ENCODE measurements around the gene OR1K1.
"Not testable (repeated sequence)": the region's sequence is repeated elsewhere in the genome, so short reads cannot be mapped to it uniquely, and the experiment has no call there.

The OR1K1 gene

GRCh38 chr9:122814545-122814944 lies 14.6 kb downstream of the OR1K1 start:
- DNase-seq (ENCODE audit: low spot score), result no peak

- DNase-seq (ENCODE audit: low spot score), result no peak
Measured at GRCh38 chr9:122815544-122815943, 15.6 kb downstream of the OR1K1 start.

GRCh38 chr9:122816163-122816867 lies 16.4 kb downstream of the OR1K1 start:
- DNase-seq (ENCODE audit: low spot score), result no peak

GRCh38 chr9:122819326-122819725 lies 19.4 kb downstream of the OR1K1 start:
- DNase-seq (ENCODE audit: low spot score), result no peak

GRCh38 chr9:122819791-122820489 lies 20.0 kb downstream of the OR1K1 start:
- DNase-seq (ENCODE audit: low spot score), result no peak

GRCh38 chr9:122820490-122820845 lies 20.5 kb downstream of the OR1K1 start:
- no peak for DNase-seq (ENCODE audit: low spot score)

- no peak for DNase-seq (ENCODE audit: low spot score)
Measured at GRCh38 chr9:122821278-122821943, 21.5 kb downstream of the OR1K1 start.

- DNase-seq (ENCODE audit: low spot score), result no peak
Measured at GRCh38 chr9:122822056-122822455, 22.1 kb downstream of the OR1K1 start.

GRCh38 chr9:122822938-122823337 lies 23.0 kb downstream of the OR1K1 start:
- DNase-seq (ENCODE audit: low spot score), result no peak

- DNase-seq (ENCODE audit: low spot score), result no peak
Measured at GRCh38 chr9:122827761-122828093, 27.8 kb downstream of the OR1K1 start.

GRCh38 chr9:122828965-122829284 lies 29.0 kb downstream of the OR1K1 start:
- DNase-seq (ENCODE audit: low spot score), result not testable (repeated sequence)

GRCh38 chr9:122832194-122832593 lies 32.3 kb downstream of the OR1K1 start:
- no peak for DNase-seq (ENCODE audit: low spot score)

GRCh38 chr9:122835313-122835731 lies 35.4 kb downstream of the OR1K1 start:
- no peak for DNase-seq (ENCODE audit: low spot score)

GRCh38 chr9:122837266-122837850 lies 37.4 kb downstream of the OR1K1 start:
- no peak for DNase-seq (ENCODE audit: low spot score)

GRCh38 chr9:122838441-122838840 lies 38.5 kb downstream of the OR1K1 start:
- not testable (repeated sequence) for DNase-seq (ENCODE audit: low spot score)

GRCh38 chr9:122841501-122841900 lies 41.6 kb downstream of the OR1K1 start:
- no peak for DNase-seq (ENCODE audit: low spot score)

- no peak for DNase-seq (ENCODE audit: low spot score)
Measured at GRCh38 chr9:122844137-122844536, 44.2 kb downstream of the OR1K1 start.

GRCh38 chr9:122845116-122845515 lies 45.2 kb downstream of the OR1K1 start:
- DNase-seq (ENCODE audit: low spot score), result no peak

GRCh38 chr9:122846371-122846940 lies 46.5 kb downstream of the OR1K1 start:
- no peak for DNase-seq (ENCODE audit: low spot score)

GRCh38 chr9:122848256-122848943 lies 48.5 kb downstream of the OR1K1 start:
- DNase-seq (ENCODE audit: low spot score), result no peak
